HCT116 (cell line): Measurements from ENCODE around the gene SERPINA10.

Source experiments
- CTCF ChIP-seq, 3 experiments: fragments of 200-600 bp in 1 of 3; sonication (generic) in 1 of 3; IDR thresholded peaks in 2 of 3; conservative IDR thresholded peaks in 1 of 3; 2 replicates each; pipeline ENCODE4 v1.5.1; 2012 to 2017; ENCODE audit warnings: low read depth in 2 of 3, low read length in 2 of 3, antibody characterized with exemption in 1 of 3, borderline replicate concordance in 1 of 3, control low read depth in 1 of 3, mild to moderate bottlenecking in 1 of 3, mixed read lengths in 1 of 3, mixed run types in 1 of 3, moderate library complexity in 1 of 3; ENCODE audit not compliant: insufficient read depth in 1 of 3
- EZH2 ChIP-seq: fragments of 200-600 bp; sonication (generic); IDR thresholded peaks from 2 replicates; pipeline ENCODE4 v1.6.1; 2017; ENCODE audit warnings: antibody characterized with exemption, mixed run types
- POLR2AphosphoS5 ChIP-seq: IDR thresholded peaks from 2 replicates; pipeline ENCODE4 v1.6.1; 2011; ENCODE audit warnings: mild to moderate bottlenecking, low read depth, low read length, moderate library complexity
- SRF ChIP-seq: IDR thresholded peaks from 2 replicates; pipeline ENCODE4 v1.6.1; 2012; ENCODE audit warnings: low read depth

DNA sequence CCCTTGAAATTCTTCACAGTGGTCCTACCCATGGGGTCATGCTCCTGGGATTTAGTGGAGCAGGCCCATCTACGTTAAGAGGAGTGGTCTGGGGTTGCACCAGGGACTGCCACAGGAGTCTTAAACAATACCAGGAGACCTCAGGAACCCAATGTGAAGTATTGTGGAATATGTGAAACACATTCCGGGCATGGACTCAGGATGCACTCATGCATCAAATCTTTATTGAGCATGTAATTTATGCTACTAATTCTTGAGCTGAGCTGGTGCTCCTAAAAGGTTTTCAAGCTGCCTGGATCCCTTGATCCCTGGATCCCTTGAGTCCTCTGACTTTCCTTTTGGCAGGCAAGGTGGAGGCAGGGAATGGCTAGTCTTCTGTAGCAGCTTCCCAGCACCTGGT lies 8.8 kb downstream of the SERPINA10 start:
- TF ChIP-seq CTCF (IDR thresholded peaks at IDR 0.05 in 2 of 3, conservative IDR thresholded peaks at IDR 0.05 in 1 of 3; ENCODE audit: borderline replicate concordance in 1 of 3, insufficient read depth in 1 of 3, low read depth in 2 of 3, low read length in 2 of 3) (no peak), EZH2 (no peak), POLR2AphosphoS5 (no peak), SRF (no peak)
